ENCODE measurements around the gene MERTK. TPM values are rescaled to one million over a fixed set of nuclear protein-coding genes. Genes with fewer than 3 reads are reported as not detected.

Gene MERTK
- total and polyA plus RNA-seq, 2 of the 13 experiments (the other 11 are each of a cell fraction or from before 2014, with no cell fraction given): 37.3 to 44.7 TPM

DNA sequence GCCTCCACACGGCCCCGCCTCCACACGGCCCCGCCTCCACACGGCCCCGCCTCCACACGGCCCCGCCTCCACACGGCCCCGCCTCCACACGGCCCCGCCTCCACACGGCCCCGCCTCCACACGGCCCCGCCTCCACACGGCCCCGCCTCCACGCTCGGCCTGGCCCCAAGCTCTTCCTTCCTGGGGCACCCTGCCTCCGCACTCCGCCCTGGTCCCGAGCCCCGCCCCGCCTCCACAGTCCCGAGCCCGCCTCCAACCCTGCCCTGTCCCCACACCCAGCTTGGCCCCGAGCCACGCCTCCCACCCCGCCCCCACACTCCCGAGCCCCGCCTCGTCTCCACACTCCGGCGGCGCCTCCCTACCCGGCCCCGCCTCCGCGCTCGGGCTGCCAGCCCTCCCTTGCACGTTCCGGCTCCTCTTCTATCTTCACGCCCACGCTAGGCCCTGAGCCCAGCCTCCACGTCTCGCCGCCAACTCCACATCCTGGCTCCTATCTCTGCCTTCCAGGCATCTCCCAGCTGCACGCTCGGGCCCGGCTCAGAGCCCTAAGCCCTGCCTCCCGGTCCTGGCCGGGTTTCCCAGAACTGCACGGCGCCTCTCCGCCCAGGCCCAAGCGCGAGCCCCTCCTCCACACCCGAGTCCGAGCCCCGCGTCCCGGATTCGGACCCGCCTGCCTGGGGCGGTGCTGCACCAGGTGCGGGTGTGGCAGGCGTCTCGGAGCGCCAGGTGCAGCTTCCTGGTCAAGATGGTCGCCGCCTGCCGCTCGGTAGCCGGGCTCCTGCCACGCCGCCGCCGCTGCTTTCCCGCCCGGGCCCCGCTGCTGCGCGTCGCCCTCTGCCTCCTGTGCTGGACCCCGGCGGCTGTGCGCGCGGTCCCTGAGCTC lies 156.7 kb downstream of the MERTK start, which contains the start of gene TMEM87B (continued):
- TF ChIP-seq, protein P1, sequence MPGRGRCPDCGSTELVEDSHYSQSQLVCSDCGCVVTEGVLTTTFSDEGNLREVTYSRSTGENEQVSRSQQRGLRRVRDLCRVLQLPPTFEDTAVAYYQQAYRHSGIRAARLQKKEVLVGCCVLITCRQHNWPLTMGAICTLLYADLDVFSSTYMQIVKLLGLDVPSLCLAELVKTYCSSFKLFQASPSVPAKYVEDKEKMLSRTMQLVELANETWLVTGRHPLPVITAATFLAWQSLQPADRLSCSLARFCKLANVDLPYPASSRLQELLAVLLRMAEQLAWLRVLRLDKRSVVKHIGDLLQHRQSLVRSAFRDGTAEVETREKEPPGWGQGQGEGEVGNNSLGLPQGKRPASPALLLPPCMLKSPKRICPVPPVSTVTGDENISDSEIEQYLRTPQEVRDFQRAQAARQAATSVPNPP (CRISPR knock-in tag; IDR thresholded peaks at IDR 0.05): no peak; the same call in 1 of the 2 replicates
- TF ChIP-seq MBNL3 (CRISPR knock-in tag; conservative IDR thresholded peaks at IDR 0.05) (no peak), ATF7-NPFF (CRISPR knock-in tag; IDR thresholded peaks at IDR 0.05; ENCODE audit: low read depth) (peak; percentile 90), ZNF772 (CRISPR knock-in tag; IDR thresholded peaks at IDR 0.05) (peak; percentile 91; the same call in 1 of the 2 replicates), ZFP62 (CRISPR knock-in tag; IDR thresholded peaks at IDR 0.05) (no peak), ARID2 (CRISPR knock-in tag; IDR thresholded peaks at IDR 0.05; ENCODE audit: borderline replicate concordance) (no peak), GPN1 (CRISPR knock-in tag; IDR thresholded peaks at IDR 0.05; ENCODE audit: borderline replicate concordance) (no peak), ZNF746 (CRISPR knock-in tag; IDR thresholded peaks at IDR 0.05) (0 out of 2 replicates have a peak, but pooled peaks have one; percentile 58), HMGA1 (CRISPR knock-in tag; conservative IDR thresholded peaks at IDR 0.05) (no peak), NFYC (CRISPR knock-in tag; IDR thresholded peaks at IDR 0.05) (no peak; the same call in 1 of the 2 replicates), ZBTB20 (CRISPR knock-in tag; IDR thresholded peaks at IDR 0.05; ENCODE audit: borderline replicate concordance, low read depth) (peak; percentile 41), ZZZ3 (CRISPR knock-in tag; IDR thresholded peaks at IDR 0.05; ENCODE audit: borderline replicate concordance) (0 out of 2 replicates have a peak, but pooled peaks have one; percentile 70), NFE2L2 (IDR thresholded peaks at IDR 0.05; ENCODE audit: low read length) (no peak)
- TF ChIP-seq, protein P2, sequence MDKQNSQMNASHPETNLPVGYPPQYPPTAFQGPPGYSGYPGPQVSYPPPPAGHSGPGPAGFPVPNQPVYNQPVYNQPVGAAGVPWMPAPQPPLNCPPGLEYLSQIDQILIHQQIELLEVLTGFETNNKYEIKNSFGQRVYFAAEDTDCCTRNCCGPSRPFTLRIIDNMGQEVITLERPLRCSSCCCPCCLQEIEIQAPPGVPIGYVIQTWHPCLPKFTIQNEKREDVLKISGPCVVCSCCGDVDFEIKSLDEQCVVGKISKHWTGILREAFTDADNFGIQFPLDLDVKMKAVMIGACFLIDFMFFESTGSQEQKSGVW (CRISPR knock-in tag; IDR thresholded peaks at IDR 0.05; ENCODE audit: borderline replicate concordance): no peak
- TF ChIP-seq, protein P3, sequence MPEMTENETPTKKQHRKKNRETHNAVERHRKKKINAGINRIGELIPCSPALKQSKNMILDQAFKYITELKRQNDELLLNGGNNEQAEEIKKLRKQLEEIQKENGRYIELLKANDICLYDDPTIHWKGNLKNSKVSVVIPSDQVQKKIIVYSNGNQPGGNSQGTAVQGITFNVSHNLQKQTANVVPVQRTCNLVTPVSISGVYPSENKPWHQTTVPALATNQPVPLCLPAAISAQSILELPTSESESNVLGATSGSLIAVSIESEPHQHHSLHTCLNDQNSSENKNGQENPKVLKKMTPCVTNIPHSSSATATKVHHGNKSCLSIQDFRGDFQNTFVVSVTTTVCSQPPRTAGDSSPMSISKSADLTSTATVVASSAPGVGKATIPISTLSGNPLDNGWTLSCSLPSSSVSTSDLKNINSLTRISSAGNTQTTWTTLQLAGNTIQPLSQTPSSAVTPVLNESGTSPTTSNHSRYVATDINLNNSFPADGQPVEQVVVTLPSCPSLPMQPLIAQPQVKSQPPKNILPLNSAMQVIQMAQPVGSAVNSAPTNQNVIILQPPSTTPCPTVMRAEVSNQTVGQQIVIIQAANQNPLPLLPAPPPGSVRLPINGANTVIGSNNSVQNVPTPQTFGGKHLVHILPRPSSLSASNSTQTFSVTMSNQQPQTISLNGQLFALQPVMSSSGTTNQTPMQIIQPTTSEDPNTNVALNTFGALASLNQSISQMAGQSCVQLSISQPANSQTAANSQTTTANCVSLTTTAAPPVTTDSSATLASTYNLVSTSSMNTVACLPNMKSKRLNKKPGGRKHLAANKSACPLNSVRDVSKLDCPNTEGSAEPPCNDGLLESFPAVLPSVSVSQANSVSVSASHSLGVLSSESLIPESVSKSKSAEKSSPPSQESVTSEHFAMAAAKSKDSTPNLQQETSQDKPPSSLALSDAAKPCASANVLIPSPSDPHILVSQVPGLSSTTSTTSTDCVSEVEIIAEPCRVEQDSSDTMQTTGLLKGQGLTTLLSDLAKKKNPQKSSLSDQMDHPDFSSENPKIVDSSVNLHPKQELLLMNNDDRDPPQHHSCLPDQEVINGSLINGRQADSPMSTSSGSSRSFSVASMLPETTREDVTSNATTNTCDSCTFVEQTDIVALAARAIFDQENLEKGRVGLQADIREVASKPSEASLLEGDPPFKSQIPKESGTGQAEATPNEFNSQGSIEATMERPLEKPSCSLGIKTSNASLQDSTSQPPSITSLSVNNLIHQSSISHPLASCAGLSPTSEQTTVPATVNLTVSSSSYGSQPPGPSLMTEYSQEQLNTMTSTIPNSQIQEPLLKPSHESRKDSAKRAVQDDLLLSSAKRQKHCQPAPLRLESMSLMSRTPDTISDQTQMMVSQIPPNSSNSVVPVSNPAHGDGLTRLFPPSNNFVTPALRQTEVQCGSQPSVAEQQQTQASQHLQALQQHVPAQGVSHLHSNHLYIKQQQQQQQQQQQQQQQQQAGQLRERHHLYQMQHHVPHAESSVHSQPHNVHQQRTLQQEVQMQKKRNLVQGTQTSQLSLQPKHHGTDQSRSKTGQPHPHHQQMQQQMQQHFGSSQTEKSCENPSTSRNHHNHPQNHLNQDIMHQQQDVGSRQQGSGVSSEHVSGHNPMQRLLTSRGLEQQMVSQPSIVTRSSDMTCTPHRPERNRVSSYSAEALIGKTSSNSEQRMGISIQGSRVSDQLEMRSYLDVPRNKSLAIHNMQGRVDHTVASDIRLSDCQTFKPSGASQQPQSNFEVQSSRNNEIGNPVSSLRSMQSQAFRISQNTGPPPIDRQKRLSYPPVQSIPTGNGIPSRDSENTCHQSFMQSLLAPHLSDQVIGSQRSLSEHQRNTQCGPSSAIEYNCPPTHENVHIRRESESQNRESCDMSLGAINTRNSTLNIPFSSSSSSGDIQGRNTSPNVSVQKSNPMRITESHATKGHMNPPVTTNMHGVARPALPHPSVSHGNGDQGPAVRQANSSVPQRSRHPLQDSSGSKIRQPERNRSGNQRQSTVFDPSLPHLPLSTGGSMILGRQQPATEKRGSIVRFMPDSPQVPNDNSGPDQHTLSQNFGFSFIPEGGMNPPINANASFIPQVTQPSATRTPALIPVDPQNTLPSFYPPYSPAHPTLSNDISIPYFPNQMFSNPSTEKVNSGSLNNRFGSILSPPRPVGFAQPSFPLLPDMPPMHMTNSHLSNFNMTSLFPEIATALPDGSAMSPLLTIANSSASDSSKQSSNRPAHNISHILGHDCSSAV (CRISPR knock-in tag; IDR thresholded peaks at IDR 0.05; ENCODE audit: borderline replicate concordance): no peak
- TF ChIP-seq, protein P4, sequence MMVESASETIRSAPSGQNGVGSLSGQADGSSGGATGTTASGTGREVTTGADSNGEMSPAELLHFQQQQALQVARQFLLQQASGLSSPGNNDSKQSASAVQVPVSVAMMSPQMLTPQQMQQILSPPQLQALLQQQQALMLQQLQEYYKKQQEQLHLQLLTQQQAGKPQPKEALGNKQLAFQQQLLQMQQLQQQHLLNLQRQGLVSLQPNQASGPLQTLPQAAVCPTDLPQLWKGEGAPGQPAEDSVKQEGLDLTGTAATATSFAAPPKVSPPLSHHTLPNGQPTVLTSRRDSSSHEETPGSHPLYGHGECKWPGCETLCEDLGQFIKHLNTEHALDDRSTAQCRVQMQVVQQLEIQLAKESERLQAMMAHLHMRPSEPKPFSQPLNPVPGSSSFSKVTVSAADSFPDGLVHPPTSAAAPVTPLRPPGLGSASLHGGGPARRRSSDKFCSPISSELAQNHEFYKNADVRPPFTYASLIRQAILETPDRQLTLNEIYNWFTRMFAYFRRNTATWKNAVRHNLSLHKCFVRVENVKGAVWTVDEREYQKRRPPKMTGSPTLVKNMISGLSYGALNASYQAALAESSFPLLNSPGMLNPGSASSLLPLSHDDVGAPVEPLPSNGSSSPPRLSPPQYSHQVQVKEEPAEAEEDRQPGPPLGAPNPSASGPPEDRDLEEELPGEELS (CRISPR knock-in tag; IDR thresholded peaks at IDR 0.05): no peak
